Measurements from ENCODE around the gene CYP27A1.

DNA sequence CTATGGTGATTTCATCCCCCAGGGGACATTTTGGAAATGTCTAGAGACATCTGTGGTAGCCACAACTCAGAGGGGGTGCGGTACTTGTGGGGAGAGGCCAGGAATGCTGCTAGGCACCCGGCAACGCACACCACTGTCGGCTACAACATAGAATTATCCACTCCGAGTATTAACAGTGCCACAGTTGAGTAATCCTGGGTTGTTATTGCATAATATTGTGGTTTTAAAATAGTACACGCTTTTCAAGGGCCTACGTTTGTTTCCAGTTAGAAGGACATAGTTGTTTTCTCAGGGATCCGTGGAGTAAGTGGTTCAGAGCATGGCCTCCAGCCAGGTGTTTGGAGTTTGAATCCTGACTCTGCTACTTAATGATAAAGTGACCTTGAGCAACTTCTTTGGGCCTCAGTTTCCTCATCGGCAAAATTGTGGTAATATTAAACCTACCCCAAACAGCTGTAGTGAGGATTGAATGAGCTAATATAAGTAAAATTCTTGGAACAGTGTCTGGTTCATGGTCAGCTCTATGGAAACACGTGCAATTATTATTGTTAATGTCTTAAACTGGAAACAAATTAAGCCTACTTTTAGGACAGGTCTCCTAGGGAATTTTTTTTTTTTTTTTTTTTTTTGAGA, 24.5 kb downstream of the CYP27A1 start:
- TF ChIP-seq PCBP1 (IDR thresholded peaks at IDR 0.05; ENCODE audit: low read depth, low read length, poor library complexity, severe bottlenecking): no peak
- TF ChIP-seq NFATC3 (IDR thresholded peaks at IDR 0.05): no peak
- TF ChIP-seq POLR2A (conservative IDR thresholded peaks at IDR 0.05): no peak
- TF ChIP-seq ZNF696 (CRISPR knock-in tag; conservative IDR thresholded peaks at IDR 0.05): no peak
- no peak for TF ChIP-seq NR4A1 (CRISPR knock-in tag; IDR thresholded peaks at IDR 0.05)
- TF ChIP-seq NR4A1 (tag; IDR thresholded peaks at IDR 0.05): no peak
- TF ChIP-seq, protein P1, sequence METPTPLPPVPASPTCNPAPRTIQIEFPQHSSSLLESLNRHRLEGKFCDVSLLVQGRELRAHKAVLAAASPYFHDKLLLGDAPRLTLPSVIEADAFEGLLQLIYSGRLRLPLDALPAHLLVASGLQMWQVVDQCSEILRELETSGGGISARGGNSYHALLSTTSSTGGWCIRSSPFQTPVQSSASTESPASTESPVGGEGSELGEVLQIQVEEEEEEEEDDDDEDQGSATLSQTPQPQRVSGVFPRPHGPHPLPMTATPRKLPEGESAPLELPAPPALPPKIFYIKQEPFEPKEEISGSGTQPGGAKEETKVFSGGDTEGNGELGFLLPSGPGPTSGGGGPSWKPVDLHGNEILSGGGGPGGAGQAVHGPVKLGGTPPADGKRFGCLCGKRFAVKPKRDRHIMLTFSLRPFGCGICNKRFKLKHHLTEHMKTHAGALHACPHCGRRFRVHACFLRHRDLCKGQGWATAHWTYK (CRISPR knock-in tag; IDR thresholded peaks at IDR 0.05): no peak
- TF ChIP-seq, protein P2, sequence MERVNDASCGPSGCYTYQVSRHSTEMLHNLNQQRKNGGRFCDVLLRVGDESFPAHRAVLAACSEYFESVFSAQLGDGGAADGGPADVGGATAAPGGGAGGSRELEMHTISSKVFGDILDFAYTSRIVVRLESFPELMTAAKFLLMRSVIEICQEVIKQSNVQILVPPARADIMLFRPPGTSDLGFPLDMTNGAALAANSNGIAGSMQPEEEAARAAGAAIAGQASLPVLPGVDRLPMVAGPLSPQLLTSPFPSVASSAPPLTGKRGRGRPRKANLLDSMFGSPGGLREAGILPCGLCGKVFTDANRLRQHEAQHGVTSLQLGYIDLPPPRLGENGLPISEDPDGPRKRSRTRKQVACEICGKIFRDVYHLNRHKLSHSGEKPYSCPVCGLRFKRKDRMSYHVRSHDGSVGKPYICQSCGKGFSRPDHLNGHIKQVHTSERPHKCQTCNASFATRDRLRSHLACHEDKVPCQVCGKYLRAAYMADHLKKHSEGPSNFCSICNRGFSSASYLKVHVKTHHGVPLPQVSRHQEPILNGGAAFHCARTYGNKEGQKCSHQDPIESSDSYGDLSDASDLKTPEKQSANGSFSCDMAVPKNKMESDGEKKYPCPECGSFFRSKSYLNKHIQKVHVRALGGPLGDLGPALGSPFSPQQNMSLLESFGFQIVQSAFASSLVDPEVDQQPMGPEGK (CRISPR knock-in tag; IDR thresholded peaks at IDR 0.05; ENCODE audit: borderline replicate concordance): no peak
- no peak for TF ChIP-seq KDM5B (IDR thresholded peaks at IDR 0.05; ENCODE audit: insufficient replicate concordance, low read depth, low read length)

Data from K562 (cell line).